COLO829 (cell line): ENCODE measurements around the gene PHF2.

ENCODE experiments used
- DNase-seq: peaks from one replicate; pipeline ENCODE4 v3.0.0; 2012; ENCODE audit warnings: low spot score

PHF2 gene

DNA sequence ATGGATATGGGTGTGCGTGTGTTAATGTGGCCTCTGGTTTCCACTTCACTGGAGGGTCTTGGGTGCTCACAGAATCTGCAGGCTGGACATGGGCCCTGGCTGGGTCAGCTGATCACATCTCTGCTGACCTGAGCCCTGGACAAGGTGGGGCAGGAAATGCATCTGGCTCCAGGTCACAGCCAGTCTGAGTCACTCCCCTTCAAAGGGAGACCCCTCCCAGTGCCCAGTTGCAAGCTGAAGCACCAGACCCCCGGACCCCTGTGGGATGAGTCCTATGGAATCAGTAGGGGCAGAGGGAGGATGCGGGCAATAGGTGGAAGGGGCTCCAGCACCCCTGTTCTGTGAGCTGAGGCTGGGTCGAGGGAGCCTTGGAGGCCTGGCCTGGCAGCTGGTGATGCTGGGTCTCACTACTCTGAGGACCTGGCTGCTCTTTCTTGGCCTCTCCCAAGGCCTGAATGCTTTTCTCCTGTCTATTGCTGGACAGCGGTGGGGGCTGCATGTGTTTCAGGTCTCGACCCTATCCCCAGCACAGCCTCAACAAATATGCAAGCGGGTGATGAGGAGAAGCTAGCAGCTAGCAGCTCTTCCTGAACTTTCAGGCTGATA is 54.5 kb downstream of the PHF2 start:
- no peak for DNase-seq

DNA sequence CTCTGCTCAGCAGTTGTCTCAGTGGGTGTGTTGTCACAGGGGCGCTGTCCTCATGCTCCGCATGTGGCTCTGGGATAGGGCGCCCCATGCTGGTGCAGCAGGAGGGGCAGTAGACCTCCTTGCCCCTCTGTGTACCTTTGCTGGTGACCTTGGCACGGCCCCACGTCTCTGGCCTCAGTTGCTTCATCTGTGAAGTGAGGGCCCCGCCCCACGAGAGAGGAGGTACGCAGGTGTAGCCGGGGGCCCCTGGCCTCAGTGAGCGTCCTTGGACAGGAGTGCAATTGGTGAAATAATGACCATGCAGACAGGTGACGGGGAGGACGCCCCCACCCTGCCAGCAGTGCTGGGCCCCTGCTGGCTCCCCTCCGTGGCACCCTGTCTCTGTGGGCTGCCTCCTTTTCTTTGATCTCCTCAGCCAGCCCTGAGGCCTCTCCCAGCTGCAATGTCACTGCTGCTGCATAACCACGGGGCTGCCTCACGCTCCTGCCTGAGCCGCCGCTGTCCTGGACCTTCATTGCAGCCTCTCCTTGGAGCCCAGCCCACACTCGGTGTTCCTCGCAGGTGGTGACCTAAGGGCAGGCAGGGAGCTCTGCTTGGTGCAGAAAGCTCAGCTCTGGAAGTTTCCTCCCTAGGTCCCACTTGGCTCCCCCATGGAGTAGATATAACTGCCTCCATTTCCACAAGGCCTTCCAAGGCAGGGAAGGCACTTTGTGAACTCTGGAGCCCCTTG is 57.3 kb downstream of the PHF2 start:
- no peak for DNase-seq

DNA sequence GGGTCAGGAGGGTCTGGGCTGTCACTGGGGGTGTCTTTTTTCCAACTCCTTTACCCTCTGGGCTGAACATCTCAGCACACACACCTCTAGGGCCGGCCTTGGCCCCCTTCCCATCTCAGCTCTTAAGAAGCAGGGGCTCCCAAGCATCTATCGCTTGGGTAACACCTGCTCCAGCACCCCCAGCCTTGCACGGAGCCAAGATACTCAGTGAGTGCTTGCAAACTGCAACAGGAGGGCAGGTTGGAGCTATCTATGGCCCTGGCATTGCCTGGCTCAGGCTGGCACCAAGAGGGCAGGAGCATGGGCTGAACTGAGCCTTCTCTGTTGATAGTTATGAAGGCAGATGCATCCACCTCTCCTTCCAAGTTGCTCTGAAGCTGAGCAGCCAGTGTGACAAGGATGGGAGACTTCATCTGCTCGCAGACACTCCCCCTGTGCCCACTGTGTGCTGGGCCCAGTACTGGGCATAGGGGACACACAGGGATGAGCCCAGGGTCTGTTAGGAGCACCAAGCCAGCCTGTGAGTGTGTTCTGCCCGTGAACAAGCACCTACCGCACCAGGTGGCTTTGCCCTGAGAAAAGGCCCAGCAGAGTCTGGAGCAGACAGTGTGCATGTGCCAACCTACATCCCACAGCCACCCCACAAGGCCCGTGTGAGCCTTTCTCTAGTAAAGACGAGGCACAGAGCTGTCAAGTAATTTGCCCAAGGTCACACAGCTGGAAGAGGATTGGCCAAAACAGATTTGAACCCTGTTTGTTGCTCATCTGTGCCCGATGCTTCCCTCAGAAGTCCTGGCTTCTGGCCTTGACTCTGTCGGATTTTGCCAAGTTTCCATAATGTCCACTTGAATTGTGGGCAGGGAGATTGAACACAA is 58.2 kb downstream of the PHF2 start:
- no peak for DNase-seq

DNA sequence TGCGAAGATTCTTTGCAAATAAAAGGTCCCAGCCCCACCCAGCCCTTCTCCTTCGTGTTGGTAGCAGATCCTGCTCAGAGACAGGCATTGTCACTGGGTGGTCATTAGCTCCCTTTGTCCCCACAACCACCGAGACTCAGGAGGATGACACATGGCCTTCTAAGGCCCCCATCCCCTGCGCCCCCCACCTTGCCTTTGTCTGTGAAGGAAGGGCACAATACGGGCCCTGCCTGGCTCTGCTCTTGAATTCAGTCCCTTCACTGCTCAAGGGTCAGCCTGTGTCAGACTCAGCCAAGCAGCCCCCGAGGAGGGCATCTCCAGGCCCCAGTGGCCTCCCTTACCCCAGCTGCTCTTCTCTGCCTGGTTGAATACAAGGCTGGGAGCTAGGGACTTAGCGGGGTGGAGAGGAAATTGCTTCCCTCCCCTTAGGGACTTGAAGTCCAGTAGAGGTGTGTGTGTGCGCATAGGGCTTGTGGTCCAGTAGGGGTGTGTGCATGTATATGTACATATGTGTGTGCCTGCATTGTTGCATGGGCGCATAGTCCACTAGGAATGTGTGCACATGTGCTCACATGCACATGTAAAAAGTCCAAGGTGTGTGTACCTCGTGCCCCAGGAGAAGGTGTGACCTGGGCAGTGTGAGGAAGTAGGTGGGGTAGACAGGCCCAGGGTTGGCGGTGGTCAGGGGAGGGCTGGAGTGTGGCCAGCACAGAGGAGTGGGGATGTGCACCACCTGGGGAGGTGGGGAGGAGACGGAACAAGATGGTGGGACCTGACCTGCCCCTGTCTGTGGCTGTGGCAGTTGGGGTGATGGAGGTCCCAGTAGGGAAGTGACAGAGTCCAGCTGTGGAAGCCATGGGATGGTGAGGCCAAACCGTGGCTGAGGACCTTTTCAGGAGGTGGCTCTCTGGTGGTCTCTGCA is 59.1 kb downstream of the PHF2 start:
- DNase-seq, result no peak

DNA sequence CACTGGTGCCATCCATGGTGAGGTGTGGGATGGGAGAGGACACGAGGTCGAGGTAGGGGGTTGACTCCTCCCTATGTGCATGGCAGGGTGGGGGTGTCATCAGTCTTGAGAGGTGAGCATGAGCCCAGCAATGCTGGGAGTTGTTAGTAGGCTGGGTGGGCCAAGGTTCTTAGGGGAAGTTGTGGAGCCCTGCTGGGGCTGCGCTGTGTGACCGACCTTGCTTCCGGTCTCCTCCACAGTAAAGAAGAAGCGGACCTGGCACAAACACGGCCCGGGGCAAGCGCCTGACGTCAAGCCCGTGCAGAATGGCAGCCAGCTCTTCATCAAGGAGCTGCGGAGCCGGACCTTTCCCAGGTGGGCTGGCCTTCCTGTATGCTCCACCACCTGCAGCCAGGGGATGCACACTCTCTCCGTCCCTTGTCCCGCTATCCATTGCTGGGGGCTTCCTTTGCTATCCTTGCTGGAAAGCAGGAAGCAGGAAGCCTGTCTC is 59.8 kb downstream of the PHF2 start:
- no peak for DNase-seq

- no peak for DNase-seq
Measured at GRCh38 chr9:93636667-93637066, 60.3 kb downstream of the PHF2 start.

DNA sequence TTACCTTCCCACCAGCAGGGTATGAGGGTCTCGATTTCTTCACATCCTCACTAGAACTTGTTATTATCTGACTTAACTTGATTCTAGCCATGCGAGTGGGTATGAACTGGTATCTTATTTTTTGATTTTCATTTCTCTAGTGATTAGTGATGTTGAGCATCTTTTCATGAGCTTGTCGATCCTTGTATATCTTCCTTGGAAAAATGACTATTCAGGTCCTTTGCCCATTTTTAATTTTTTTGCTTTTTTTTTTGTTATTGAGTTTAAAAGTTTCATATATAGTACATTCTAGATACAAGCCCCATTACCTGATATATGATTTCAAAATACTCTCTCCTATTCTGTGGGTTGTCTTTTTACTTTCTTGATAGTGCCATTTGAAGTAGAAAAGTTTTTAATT is 61.5 kb downstream of the PHF2 start:
- DNase-seq, result no peak

DNA sequence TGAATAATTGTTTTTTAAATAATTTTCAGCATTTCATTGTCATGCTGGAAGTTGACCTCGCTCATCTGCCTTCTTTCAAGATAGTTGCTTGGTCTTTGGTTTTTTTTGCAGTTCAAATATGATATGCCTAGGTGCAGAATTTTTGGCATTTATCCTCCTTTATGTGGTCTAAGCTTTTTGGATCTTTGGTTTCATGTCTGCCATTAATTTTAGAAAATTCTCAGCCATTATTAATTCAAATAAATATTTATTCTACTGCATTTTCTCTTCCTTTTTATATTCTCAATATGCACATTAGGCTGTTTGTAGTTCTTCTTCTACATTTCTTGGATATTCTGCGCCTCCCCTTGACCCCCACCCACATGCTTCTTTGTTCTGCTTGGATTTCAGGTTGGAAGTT is 63.6 kb downstream of the PHF2 start:
- no peak for DNase-seq

DNA sequence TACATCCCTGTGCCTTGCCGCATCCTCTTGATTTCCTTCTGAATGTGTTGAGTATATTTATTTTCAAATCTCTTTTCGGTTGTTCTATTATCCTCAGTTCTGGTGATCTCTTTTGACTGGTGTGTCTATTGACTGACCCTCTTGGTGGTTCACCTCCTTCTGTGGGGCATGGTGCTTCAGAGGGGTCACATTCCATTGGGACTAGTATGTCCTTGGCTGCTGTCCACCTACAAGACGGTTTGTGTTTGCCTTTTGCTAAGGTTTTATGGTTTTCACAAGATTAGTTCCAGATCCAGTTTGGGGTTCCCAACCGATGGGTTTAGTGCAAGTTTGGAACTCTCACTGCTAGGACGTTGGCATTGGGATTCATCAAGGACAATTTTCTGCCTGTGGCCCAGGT is 66.6 kb downstream of the PHF2 start:
- DNase-seq, result no peak

- no peak for DNase-seq
Measured at GRCh38 chr9:93644397-93645088, 68.2 kb downstream of the PHF2 start.

DNA sequence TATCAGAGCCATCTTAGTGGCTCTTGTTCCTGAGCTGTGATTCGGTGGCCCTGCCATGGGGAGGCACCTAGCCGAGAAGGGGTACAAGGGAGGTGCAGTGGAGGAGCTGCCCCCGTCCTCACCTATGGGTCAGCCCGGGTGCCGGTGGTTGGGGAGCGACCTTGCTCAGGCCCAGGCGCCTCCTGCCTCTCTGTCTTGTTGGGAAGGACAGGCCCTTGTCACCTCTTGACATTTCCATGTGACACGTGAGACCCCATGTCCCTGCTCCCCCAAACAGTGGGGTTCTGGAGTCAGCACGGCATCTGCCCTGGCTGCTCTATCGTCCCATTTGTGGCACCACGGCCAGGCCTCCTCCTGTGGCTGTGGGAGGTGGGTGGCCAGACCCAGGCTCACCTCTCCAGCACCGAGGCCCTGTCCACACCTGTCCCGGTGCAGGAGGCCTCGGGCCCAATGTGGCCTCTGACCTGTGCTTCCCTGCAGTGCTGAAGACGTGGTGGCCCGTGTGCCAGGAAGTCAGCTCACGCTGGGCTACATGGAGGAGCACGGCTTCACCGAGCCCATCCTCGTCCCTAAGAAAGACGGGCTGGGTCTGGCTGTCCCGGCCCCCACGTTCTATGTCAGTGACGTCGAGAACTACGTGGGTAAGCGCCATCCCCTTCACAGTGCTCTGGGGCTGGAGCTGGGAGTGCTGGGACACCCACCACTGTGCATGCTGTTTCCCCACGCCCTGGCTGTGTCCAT is 68.9 kb downstream of the PHF2 start:
- DNase-seq, result no peak

DNA sequence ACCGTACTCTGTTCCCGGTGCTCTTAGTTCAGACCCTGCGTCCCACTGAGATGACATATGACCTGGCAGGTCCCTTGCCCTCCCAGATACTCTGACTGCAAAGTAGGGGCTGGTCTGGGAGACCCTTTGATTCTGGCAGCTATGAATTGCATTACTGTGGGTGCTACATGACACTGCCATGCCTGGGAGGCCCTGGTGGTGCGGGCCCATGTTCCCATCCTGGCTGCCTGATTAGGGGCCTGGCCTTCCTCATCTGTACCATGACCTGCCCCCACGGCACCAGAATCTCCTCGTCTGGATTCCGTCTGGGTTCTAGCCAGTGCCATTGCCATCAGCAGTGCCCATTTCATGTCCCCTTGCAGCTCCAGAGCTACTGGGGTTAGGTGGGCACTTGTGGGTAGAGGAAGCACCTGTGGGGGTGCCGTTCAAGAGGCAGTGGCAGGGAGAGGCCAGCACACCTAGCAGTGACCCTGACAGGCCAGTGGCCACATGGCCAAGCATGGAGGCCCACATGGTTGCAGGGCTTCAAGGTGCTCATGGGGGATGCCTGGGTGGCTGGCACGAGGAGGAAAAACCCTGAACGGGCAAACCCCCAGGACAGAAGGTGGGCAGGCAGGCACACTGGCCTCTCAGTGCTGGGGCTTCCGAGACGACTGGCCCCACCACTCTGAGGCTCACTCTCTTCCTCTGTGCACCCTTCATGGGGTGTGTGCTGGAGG is 69.7 kb downstream of the PHF2 start:
- DNase-seq, result no peak

DNA sequence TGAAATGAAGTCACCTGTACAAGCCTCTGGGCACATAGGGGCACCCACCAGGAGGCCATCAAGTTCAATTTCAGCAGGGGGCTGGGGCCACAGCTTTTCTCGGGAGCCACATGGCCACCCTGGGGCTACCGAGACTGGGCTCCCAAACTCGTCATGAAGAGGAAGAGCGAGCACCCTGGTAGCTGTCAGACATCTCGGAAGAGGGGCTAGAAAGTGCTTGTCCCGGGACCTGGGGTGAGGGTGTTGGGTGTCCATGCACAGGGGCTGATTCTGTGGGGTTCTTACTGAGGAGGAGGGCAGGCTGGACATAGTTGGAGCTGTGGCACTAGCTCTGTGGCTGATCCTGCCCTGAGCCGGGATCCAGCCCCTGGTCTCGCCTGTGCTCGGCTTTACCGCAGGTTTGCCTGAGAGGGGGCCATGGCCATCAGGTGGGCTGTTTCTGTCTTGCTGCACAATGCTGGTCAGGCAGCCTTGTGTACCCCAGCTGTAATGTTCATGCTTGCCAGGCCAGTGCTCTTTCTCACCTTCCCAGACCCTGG is 70.3 kb downstream of the PHF2 start:
- no peak for DNase-seq

GRCh38 chr9:93648181-93648580 is 71.8 kb downstream of the PHF2 start:
- DNase-seq, result no peak

DNA sequence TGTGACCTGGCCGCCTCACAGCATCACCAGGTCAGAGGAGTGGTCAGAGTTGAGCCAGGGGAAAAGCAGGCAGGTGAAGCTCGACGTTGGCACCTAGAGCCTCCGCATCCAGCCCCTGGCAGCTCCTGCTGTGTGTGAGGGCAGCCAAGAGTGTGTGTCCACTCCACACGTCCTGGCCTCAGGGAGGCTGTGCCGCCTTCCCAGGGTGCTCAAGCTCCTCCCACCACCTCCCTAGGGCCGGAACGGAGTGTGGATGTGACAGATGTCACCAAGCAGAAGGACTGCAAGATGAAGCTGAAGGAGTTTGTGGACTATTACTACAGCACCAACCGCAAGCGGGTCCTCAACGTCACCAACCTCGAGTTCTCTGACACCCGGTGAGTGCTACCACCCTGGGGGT is 72.5 kb downstream of the PHF2 start:
- no peak for DNase-seq

DNA sequence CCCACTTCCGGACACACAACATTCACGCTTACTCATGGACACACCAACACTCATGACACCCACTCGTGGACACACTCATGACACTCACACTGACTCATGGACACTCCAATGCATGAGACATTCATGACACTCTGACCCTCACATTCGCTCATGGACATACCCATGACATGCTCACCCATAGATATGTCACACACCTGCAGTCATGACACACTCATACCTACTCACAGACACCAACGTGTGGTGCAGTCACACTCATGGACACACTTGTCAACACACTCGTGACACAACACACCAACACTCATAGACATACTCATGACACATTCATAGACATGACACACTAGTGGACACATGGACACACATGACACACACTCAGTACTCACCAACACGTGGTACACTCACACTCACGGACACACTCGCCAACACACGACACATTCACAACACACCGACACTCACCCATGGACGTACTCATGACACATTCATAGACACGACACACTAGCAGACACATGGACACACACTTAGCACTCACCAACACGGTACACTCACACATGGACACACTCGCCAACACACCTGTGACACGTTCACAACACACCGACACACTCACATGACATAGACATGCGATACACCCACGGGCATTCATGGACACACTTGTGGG is 73.4 kb downstream of the PHF2 start:
- DNase-seq, result no peak

GRCh38 chr9:93650448-93650847 is 74.1 kb downstream of the PHF2 start:
- no peak for DNase-seq

DNA sequence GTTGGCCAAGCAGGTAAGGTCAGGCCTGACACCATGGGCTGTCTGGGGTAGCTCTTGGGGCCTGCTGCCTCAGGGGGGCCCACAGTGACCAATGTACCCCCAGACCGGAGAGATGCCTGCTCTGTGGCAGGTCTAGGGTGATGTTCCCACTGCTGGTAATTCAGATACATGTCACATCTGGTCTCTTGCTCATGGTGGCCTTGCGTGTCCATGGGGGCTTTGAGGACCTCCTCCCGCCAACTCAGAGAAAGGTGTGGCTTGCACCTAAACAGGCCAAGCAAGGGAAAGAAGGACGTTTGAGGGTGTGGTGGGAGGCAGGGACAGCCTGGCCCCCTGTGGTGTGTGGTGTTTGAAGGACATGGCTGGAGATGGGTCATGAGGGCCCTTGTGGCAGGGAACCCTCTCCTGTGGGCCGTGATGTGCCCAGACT is 75.2 kb downstream of the PHF2 start:
- no peak for DNase-seq
